Measurements from ENCODE around the gene PAQR5.
"Not testable (repeated sequence)": the region's sequence is repeated elsewhere in the genome, so short reads cannot be mapped to it uniquely, and the experiment has no call there.

The PAQR5 gene

DNA sequence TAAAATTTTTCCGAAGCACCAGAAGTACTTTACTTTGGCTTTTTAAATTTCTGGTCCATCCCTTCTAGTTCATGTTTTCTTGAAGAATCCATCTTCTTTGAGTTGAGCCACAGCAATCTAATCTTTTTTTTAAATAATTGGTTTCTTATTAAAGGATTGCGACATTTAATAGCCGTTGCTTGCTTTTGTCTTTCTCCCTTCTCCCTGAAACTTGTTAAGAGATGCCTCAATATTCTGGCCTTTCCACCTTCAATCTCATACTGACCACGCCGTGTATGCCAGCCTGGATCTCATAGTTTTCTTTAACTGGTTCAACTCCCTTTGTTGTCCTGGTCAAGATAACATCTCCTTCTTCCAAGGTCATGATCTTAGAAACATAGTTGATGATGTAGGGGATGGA lies 135.5 kb downstream of the PAQR5 start:
- no peak for DNase-seq

DNA sequence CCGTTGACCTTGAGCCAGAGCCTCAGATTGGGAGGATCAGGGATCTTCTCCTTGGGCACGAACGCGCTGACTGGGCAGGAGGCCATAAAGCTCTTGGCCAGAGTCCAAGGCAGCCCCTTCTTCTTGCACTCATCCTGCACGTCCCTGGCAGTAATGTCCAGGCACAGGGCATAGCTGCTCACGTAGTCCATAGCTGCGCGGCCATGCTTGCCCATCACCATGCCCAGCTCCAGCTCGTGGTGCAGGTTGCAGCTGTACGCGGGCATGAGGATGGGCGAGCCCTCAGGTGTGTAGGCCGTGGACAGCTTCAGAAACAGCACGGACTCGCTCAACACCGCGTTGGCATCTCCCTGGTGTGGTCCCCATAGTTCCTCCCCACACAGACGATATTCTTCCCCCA lies 136.0 kb downstream of the PAQR5 start:
- DNase-seq: no peak

DNA sequence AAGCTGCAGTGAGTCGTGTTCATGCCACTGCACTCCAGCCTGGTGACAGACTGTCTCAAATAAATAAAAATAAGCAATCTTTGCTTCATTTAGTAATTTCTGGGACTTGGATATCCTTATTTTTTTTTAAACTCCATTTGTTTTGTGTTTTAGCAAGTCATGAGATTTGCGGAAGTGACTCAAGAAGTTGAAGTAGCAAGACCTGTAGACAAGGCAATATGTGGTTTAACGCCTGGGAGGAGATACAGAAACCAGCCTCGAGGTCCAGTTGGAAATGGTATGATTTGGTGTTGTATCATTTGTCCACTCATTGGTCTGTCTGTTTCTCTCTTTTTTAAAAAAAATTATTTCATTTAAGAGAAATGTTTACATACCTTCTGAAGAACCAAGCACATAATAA lies 137.3 kb downstream of the PAQR5 start:
- no peak for DNase-seq

DNA sequence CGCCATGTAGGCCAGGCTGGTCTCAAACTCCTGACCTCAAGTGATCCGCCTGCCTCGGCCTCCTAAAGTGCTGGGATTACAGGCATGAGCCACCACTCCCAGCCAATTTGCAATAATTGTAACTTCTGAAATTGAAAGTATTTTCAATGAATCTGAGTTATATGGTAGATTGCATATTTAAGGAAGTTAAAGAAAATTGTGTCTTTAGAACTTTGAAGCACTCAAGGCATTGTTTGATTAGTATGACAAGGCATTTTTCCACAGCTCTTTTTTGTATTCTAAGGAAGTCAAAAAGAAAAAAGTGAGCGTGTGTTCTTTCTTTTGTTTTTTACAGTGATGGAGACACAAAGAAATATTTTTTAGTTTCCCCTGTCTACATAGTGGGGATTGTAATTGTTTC lies 138.2 kb downstream of the PAQR5 start:
- DNase-seq: no peak

DNA sequence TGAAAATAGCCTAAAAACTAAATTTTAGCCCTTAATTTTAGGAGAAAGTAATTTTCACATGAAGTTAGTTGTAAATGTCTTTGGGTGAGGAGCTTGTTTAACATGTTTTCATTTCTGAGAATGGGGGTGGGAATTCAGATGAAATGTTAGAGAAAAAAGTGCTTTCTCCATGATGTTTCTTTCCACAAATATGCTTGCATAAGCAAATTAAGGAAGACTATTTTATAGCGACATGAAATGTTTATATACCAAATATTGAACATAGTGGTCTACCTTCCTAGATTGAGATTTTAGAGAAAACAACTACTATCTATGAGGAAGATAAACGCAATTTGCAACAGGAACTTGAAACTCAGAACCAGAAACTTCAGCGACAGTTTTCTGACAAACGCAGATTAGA lies 140.9 kb downstream of the PAQR5 start:
- DNase-seq: no peak

DNA sequence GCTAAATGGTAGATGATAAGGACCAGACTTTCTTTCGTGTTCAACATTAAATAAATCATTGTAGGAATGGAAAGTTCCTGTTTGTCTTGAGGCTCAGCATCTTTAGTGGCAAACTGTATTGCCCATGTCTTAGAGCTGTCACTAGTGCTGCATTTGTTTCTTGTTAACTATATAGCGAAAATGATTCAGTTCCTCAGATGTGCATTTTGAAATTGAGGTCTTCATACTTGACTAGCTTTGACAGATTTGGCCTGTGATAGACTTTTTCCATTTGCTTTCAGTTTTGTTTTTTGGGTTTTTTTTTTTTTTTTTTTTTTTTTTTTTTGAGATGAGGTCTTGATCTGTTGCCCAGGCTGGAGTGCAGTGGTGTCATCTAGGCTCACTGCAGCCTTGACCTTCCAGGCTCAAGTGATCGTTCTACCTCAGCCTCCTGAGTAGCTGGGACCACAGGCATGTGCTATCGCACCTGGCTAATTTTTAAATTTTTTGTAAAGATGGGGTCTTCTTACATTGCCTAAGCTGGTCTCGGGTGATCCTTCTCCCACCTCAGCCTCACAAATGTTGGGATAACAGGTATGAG lies 144.4 kb downstream of the PAQR5 start:
- DNase-seq: no peak

DNA sequence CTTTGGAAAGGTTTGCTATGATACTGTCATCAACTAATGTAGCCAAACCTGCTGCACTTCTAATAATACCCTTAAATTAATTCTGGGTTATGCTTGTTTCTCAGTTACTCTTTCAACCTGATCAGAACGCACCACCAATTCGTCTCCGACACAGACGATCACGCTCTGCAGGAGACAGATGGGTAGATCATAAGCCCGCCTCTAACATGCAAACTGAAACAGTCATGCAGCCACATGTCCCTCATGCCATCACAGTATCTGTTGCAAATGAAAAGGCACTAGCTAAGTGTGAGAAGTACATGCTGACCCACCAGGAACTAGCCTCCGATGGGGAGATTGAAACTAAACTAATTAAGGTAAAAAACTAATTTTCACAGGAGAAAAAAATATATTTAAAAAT lies 146.0 kb downstream of the PAQR5 start:
- DNase-seq: no peak

DNA sequence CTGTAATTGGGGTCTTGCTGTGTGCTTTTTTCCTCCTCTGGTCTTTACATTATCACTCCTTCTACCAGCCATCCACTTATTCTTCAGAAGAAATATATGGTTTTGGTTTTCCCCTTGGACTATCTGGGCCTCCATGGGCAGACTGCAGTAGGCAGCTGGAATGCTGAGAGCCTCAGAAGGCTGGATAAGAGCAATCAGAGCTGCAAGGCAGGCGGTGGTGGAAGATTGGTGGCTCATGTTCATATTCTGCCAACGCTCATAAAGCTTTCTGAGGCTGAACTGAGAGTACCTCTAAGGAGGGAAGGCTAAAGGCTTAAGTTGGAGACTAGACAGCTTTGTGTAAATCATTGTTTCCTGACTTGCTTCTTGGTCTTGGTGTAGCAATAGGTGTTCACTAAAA lies 148.2 kb downstream of the PAQR5 start:
- DNase-seq: no peak

DNA sequence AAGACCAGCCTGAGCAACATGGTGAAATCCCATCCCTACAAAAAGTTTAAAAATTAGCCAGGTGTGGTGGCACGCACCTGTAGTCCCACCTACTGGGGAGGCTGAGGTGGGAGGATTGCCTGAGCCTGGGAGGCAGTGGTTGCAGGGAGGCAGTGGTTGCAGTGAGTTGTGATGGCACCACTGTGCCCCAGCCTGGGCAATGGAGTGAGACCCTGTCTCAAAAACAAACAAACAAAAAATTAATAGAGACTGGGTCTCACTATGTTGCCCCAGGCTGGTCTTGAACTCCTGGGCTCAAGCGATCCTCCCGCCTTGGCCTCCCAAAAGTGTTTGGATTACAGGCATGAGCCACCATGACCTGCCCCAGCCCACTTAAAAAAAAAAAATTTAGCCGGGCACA lies 151.5 kb downstream of the PAQR5 start:
- DNase-seq: not testable (repeated sequence)

DNA sequence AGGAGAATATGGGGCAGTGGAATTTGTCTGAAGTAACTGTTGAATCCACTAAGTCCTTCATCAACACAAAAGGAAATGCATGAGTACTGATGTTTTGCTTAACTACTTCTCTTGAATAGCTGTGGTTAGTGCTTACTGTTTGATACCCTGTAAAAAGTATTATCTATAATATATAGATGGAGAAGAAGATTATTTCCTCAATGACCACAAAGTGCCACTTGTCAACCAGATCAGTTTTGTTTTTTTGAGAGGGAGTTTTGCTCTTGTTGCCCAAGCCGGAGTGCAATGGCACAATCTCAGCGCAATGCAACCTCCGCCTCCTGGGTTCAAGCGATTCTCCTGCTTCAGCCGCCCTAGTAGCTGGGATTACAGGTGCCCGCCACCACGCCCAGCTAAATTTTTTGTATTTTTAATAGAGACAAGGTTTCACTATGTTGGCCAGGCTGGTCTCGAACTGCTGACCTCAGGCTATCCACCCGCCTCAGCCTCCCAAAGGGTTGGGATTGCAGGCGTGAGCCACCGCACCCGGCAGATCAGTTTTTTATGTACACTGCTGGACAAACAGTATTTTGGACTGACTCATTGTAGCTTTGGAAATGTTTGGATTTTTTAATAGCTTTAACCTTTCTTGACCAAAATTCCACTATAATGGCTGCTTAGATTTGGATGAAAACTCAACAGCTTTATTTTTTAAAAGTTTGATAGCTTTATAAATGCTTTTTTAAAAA lies 152.4 kb downstream of the PAQR5 start:
- peak; percentile 9 for DNase-seq

DNA sequence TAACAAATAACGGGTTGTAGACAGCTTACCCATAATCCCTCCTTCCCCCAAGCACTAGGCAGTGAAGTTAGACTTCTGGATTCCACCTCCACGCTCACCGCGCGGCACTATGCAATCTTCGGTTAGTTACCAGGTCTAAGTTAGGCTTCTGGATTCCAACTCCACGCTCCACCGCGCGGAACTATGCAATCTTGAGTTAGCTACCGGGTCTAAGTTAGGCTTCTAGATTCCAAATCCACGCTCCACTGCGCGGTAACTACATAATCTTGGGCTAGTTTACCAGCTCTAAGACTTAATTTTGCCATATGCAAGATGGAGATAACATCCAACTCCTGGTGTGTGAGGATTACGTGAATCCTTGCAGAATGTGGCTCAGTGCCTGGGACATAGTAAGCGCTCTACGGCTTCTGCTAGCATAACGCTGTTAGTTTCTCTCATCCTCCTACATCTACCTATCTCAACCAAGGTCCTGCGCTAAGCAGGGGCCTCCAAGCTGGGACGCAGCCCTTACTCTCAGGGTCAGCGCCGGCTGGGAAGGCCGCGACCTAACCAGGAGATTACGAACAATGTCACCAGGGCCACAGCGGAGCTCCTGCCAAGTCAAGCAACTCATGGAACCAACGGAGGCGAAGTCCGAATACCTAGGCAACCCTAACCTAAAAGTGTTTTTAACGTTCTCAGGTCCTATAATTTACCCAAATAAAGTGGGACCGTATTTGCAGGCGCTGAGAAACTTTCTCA lies 153.4 kb downstream of the PAQR5 start:
- DNase-seq: peak; percentile 84

DNA sequence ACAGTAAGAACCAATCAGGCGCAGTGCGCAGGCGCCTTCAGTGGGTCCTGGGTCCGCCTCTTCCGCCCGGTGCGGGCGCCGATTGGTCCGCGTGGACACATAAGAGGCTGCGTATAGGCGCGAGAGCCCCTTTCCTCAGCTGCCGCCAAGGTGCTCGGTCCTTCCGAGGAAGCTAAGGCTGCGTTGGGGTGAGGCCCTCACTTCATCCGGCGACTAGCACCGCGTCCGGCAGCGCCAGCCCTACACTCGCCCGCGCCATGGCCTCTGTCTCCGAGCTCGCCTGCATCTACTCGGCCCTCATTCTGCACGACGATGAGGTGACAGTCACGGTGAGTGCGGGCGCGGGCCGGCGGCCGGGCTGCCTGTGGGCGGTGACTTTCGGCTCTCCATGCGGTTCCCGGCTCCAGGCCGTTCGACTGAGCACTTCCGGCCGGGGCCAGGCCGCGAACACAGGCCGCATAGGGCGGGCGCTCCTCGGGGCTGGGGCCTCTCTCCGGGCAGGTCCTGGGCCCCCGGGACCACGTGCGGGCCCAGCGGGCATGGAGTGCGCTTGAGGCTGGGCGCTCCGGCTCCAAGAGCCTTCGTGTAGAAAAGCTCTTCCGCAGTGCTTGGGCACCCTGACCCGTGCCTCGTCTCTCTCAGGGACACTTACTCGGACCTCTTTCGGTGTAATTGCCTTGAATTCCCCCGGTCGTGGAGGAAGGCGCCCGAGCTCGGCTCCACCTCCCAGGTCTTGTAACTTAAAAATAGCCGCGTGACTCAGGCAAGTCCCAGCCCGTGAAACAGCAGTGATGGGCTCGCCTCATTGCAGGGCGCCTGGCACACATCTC lies 154.2 kb downstream of the PAQR5 start, which contains the start of gene RPLP1:
Gene RPLP1 (plus strand): TSS at position 127 of the 830 bp plus-strand sequence. CDS start 131 bp downstream, at position 258.
- peak; percentile 99 for DNase-seq

DNA sequence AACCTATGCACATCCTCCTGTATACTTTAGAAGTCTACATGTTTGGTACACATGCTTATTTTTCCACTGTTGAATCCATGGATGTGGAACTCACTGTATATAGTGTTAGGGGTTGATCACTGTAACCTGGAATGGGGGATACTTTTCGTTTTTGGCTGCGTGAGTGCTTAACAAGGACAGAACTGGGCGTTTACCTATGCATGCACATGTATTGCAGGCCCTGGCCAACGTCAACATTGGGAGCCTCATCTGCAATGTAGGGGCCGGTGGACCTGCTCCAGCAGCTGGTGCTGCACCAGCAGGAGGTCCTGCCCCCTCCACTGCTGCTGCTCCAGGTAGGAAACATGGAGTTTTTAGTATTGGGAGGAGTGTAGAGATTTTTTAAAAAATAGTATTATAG lies 156.2 kb downstream of the PAQR5 start:
- peak; percentile 22 for DNase-seq

DNA sequence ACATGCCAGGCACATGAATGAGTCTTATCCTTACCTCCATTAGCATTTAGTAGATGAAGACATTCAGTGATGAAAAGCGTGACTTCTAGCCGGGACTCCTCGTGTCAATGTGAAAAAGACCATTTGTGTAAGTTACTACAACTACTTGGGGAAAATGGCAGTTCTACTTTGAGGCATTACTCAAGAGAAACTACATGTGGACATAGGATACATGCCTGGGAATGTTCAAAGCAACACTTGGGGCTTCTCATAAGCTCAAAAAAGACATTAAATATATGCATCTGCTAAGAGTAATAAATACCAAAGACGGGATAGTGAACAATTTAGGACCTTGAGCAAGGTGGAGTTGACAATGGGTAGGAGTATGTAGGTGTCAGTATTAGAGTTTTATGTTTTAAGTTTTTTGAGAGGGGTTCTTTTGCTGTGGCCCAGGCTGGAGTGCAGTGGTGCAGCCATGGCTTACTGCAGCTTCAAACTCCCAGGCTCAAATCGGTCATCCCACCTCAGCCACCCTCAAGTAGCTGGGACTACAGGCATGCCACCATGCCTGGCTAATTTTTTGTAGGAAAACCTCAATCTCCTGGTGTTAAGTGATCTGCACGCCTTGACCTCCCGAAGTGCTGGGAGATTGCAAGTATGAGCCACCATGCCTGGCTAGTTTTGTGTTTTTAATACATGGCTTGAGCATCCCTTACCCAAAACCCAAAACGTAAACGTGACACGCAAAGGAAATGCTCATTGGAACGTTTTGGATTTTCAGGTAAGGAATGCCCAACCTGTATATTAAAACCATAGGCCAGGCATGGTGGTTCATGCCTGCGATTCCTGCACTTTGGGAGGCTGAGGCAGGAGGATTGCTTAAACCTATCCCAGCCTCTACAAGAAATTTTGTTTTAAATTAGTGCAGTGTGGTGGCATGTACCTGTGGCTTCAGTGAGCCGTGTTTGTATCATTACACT lies 157.8 kb downstream of the PAQR5 start:
- peak; percentile 13 for DNase-seq

Measured in hematopoietic multipotent progenitor cell treated with erythropoietin and hydrocortisone succinate and interleukin-3 and kit ligand, for 6 days (in vitro differentiated cells).